Muscle of leg (tissue), 11 donors: ENCODE measurements around the gene TRAM2. TPM values are rescaled to one million over a fixed set of nuclear protein-coding genes. Genes with fewer than 3 reads are reported as not detected.

Experiments used
- DNase-seq: peaks from one replicate; pipeline ENCODE4 v3.0.0; 2013
- H3K27ac ChIP-seq: one replicate; pipeline ENCODE4 v1.5.1; 2013; ENCODE audit warnings: mild to moderate bottlenecking, low read length, control low read depth
- H3K27me3 ChIP-seq: one replicate; pipeline ENCODE4 v1.6.1; 2013; ENCODE audit warnings: low read length; ENCODE audit not compliant: control insufficient read depth, insufficient read depth
- H3K36me3 ChIP-seq: one replicate; pipeline ENCODE4 v1.6.1; 2013; ENCODE audit warnings: low read length; ENCODE audit not compliant: control insufficient read depth, insufficient read depth
- H3K4me1 ChIP-seq: one replicate; pipeline ENCODE4 v1.6.1; 2013; ENCODE audit warnings: low read length; ENCODE audit not compliant: control insufficient read depth, insufficient read depth
- H3K4me3 ChIP-seq: one replicate; pipeline ENCODE4 v1.5.1; 2013; ENCODE audit warnings: low read length, control low read depth
- H3K9me3 ChIP-seq: replicated peaks from 2 replicates; pipeline ENCODE4 v1.6.1; 2013; ENCODE audit warnings: low read depth, low read length; ENCODE audit not compliant: control insufficient read depth
- WGBS: methylation state at CpG from one replicate; pipeline ENCODE4 v1.1.5; 2013; ENCODE audit warnings: missing lambda C conversion rate; ENCODE audit not compliant: insufficient coverage; 5-methylcytosine and 5-hydroxymethylcytosine counted together
- polyA plus RNA-seq, 8 donors: library from polyadenylated mRNA; unstranded; fragments of 120-200 nt; gene quantifications; one replicate each; pipeline versions ENCODE4 v1.2.1 to v1.2.3, GENCODE V29; 2013; ENCODE audit warnings: inconsistent platforms in 1 of 8, low replicate concordance in 1 of 8; ENCODE audit not compliant: insufficient read length in 8 of 8, insufficient read depth in 1 of 8
- total RNA-seq: library from RNA; stranded (reverse); fragments of 120-200 nt; gene quantifications from one replicate; pipeline ENCODE4 v1.2.4, GENCODE V29; 2013

Gene TRAM2
- total and polyA plus RNA-seq, 9 donors = 15.8 to 32.7 (median 21.6) TPM

DNA sequence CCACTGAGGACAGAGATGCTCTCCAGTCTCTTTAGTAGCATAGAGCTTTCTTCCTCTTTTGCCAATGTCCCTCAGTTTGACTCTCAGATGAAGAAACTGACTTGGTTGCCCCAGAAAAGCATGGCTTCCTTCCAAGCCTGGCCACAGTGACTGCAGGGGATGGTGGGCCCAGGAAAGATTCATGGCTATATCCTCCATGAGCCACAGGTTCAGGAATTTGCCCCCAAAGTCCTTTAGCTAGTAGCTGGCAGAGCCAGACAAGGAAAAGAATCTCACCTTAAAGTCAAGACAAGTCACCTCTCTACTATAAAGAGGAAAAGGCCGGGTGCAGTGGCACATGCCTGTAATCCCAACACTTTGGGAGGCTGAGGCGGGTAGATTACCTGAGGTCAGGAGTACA is 43.4 kb downstream of the TRAM2 start:
- Histone ChIP-seq H3K4me1 (peaks cover 14% of the 10 kb centered on the region), H3K27ac (no peak overlapping the region), H3K36me3 (peaks cover 24% of the 10 kb centered on the region), H3K27me3 (no peaks in the 10 kb centered on the region), H3K9me3 (no peaks in the 10 kb centered on the region), H3K4me3 (no peak overlapping the region)
- DNase-seq = no peak
- no CpG with 5 or more reads among the region's 2 CpGs for WGBS

DNA sequence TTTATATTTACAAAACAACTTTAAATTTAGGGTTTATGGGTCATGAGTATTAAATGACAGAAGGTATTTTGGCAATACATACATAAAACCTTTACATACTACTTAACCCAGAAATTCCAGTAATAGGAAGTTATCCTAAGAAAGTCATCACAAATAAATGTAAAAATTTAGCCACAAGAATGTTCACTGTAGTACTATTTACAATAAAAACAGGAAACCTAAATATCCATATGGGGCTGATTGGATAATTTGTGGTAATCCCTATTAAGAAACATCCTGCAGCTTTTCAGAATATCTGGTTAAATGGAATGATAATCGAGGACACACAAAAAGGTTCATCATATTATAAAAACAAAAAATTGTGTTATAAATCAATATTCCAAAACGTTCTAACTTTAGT is 44.4 kb downstream of the TRAM2 start:
- Histone ChIP-seq H3K4me1 (peaks cover 9% of the 10 kb centered on the region), H3K27me3 (no peaks in the 10 kb centered on the region)

GRCh38 chr6:52531834-52532233 is 45.0 kb downstream of the TRAM2 start:
- no peak overlapping the region for H3K4me3 ChIP-seq
- no peak overlapping the region for H3K27ac ChIP-seq
- WGBS = no CpG with 5 or more reads among the region's 1 CpG
- H3K4me1 ChIP-seq = peaks cover 6% of the 10 kb centered on the region
- no peaks in the 10 kb centered on the region for H3K9me3 ChIP-seq
- peaks cover 24% of the 10 kb centered on the region for H3K36me3 ChIP-seq
- no peak for DNase-seq
- no peaks in the 10 kb centered on the region for H3K27me3 ChIP-seq

More for the DNA sequence above, 44.4 kb downstream of the TRAM2 start:
- H3K9me3 ChIP-seq = no peaks in the 10 kb centered on the region
- no peak for DNase-seq
- peaks cover 24% of the 10 kb centered on the region for H3K36me3 ChIP-seq
- H3K27ac ChIP-seq = no peak overlapping the region
- no peak overlapping the region for H3K4me3 ChIP-seq
- WGBS = no CpG with 5 or more reads among the region's 2 CpGs

DNA sequence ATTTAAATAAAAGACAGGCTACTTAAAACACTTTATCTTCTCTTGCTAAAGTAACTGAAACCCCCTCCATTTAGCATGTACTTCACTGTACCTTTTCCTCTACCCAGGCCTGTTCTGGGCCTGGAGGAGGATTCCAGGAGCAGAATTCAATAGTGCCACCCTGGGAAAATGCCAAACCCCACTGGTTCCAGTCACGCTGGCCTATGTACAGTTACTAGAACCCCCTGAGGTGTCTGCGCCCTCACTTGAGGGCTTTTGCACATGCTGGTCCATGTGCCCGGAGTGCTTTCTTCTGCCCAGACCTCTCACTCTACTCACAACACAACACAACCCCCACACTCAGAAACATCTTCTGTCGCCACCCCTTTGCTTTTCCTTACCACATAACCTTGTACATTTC is 45.5 kb downstream of the TRAM2 start:
- WGBS = 95% methylated on average over 4 of the region's 4 CpGs
- Histone ChIP-seq H3K4me1 (peaks cover 6% of the 10 kb centered on the region), H3K27ac (no peak overlapping the region), H3K9me3 (no peaks in the 10 kb centered on the region), H3K4me3 (no peak overlapping the region), H3K27me3 (no peaks in the 10 kb centered on the region), H3K36me3 (peaks cover 26% of the 10 kb centered on the region)
- no peak for DNase-seq

DNA sequence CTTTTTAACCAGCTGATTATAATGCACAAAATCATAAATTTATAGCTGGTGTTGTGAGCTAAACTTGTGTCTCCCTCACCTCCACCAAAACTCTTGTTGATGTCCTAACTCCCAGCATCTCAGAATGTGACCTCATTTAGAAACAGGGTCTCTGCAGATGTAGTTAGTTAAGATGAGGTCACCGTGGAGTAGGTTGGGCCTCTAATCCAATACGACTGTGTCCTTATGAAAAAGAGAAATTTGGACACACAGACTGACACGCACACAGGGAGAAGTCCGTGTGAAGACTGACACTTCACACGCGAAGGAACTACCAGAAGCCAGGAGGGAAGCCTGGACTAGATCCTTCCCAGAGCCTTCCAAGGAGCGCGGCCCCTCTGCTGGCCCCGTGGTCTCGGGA is 46.5 kb downstream of the TRAM2 start:
- Histone ChIP-seq H3K36me3 (peaks cover 23% of the 10 kb centered on the region), H3K9me3 (no peaks in the 10 kb centered on the region), H3K4me1 (peaks cover 6% of the 10 kb centered on the region), H3K4me3 (no peak overlapping the region), H3K27me3 (no peaks in the 10 kb centered on the region), H3K27ac (no peak overlapping the region)
- no peak for DNase-seq
- 85% methylated on average over 8 of the region's 10 CpGs for WGBS

DNA sequence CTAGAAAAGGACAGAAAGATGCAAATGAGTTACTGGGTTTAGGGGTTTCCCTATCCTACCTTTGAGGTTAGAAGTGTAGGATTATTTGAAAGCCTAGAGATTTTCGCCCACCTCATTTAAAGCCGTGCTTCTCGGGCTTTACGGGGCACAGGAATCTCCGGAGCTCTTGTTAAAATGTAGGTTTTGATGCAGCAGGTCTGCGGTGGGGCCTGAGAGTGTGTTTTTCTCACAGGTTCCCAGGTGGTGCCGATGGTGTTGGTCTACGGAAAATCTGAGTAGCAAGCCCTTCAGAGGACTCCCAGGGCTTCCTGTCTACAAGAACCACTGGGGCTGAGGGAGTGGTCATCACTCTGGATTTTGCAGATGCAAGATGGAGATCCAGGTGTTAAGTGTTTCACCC is 47.5 kb downstream of the TRAM2 start:
- no peaks in the 10 kb centered on the region for H3K27me3 ChIP-seq
- DNase-seq = no peak
- WGBS = 87% methylated on average over 6 of the region's 8 CpGs

DNA sequence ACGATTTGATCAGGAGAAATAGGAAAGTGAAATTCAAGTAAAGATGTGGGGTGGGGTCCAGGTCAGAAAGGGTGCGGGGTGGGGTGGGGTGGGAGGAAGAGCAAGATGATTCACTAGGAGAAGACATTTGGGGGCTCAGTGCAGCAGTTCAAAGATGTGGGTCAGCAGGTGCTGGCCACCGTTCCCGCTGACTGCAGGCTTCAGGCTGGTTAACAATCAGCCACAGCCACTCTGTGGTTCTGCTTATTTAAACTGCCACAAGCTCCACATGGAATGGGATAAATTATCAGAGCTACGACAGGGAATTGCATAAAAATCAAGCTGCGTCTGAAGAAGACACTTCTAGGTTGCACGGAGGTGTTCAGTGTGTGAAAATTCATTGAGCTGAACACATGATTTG is 49.4 kb downstream of the TRAM2 start:
- H3K36me3 ChIP-seq = peaks cover 6% of the 10 kb centered on the region
- H3K27me3 ChIP-seq = no peaks in the 10 kb centered on the region
- H3K4me1 ChIP-seq = peaks cover 9% of the 10 kb centered on the region
- no peak for DNase-seq
- 90% methylated on average over 4 of the region's 7 CpGs for whole genome bisulfite sequencing
- no peak overlapping the region for H3K4me3 ChIP-seq
- no peaks in the 10 kb centered on the region for H3K9me3 ChIP-seq
- no peak overlapping the region for H3K27ac ChIP-seq

More for the DNA sequence above, 47.5 kb downstream of the TRAM2 start:
- no peaks in the 10 kb centered on the region for H3K9me3 ChIP-seq
- no peak overlapping the region for H3K4me3 ChIP-seq
- no peak overlapping the region for H3K27ac ChIP-seq
- H3K36me3 ChIP-seq = peaks cover 13% of the 10 kb centered on the region
- peaks cover 6% of the 10 kb centered on the region for H3K4me1 ChIP-seq

DNA sequence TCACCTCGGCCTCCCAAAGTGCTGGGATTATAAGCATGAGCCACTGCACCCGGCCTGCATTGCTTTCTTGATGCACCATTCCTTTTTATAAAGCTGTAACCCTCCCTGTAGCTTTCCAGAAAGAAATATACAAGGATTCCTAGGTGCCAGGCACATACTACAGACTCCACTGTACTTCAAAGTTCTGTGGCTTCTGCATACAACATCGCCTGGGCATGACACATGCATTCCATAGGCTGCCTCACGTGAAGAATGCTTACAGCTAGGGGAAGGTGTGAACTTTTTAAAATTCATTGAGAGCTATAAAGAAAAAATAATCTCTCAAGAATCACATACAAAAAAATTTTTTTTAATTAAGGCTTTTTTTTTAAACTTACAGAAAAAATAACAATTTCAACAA is 50.2 kb downstream of the TRAM2 start:
- WGBS = 100% methylated on average over 2 of the region's 4 CpGs
- Histone ChIP-seq H3K36me3 (peaks cover 6% of the 10 kb centered on the region), H3K9me3 (no peaks in the 10 kb centered on the region), H3K4me1 (peaks cover 13% of the 10 kb centered on the region), H3K27ac (no peak overlapping the region), H3K27me3 (no peaks in the 10 kb centered on the region), H3K4me3 (no peak overlapping the region)
- DNase-seq = no peak

DNA sequence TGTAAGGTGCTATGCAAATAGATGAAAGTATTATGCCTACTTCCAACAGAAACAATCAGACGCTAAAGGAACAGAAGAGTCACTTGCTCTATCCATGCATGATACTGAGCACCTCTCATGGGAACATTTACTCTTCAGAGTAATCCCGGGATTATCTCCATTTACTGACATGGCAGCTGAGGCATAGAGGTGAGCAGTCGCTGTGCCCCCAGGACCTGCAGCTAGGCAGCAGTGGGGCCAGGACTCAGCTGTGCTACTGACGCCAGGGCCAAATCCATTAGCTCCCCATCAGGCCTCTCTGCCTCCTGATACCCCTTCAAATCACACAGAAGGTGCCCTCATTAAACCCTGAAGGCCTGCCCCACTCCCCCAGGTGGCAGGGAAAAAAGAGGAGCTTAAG is 51.9 kb downstream of the TRAM2 start:
- peaks cover 13% of the 10 kb centered on the region for H3K4me1 ChIP-seq

GRCh38 chr6:52523378-52524142 is 53.3 kb downstream of the TRAM2 start:
- Histone ChIP-seq H3K27me3 (no peaks in the 10 kb centered on the region), H3K9me3 (no peaks in the 10 kb centered on the region), H3K4me1 (peaks cover 12% of the 10 kb centered on the region), H3K27ac (no peak overlapping the region), H3K36me3 (peaks cover 2% of the 10 kb centered on the region), H3K4me3 (no peak overlapping the region)
- no CpG with 5 or more reads among the region's 6 CpGs for WGBS
- no peak for DNase-seq

More for the DNA sequence above, 51.9 kb downstream of the TRAM2 start:
- 84% methylated on average over 3 of the region's 4 CpGs for WGBS
- H3K27me3 ChIP-seq = no peaks in the 10 kb centered on the region
- no peak for DNase-seq
- H3K9me3 ChIP-seq = no peaks in the 10 kb centered on the region
- H3K4me3 ChIP-seq = no peak overlapping the region
- H3K27ac ChIP-seq = no peak overlapping the region
- H3K36me3 ChIP-seq = peaks cover 2% of the 10 kb centered on the region
